ENCODE measurements around the gene PHF21A.
A peak's percentile ranks its signal among the peaks of the same experiment; 100 is the strongest.

Gene PHF21A

GRCh38 chr11:45886816-45887520, 234.3 kb downstream of the PHF21A start:
- no peak for TF ChIP-seq CTCF (conservative IDR thresholded peaks at IDR 0.05; ENCODE audit: low read depth, low read length)
- H3K4me3 ChIP-seq (ENCODE audit: low read depth, low read length) = no peak overlapping the region
- no peak for DNase-seq (ENCODE audit: low read depth)

GRCh38 chr11:45885921-45886721, 235.1 kb downstream of the PHF21A start:
- DNase-seq (ENCODE audit: low read depth) = no peak
- no peak for TF ChIP-seq CTCF (conservative IDR thresholded peaks at IDR 0.05; ENCODE audit: low read depth, low read length)
- peak overlapping the region; percentile 43 for H3K4me3 ChIP-seq (ENCODE audit: low read depth, low read length)

- H3K4me3 ChIP-seq (ENCODE audit: low read depth, low read length) = peak within 1 kb of the TSS; percentile 43
- peak; percentile 17 for DNase-seq (ENCODE audit: low read depth)
- no peak for TF ChIP-seq CTCF (conservative IDR thresholded peaks at IDR 0.05; ENCODE audit: low read depth, low read length)
Observed at GRCh38 chr11:45885274-45885920, 235.9 kb downstream of the PHF21A start, which contains the start of gene MAPK8IP1. MAPK8IP1 (plus strand) TSS chr11:45885651; CDS start chr11:45885821, 170 bp downstream.

DNA sequence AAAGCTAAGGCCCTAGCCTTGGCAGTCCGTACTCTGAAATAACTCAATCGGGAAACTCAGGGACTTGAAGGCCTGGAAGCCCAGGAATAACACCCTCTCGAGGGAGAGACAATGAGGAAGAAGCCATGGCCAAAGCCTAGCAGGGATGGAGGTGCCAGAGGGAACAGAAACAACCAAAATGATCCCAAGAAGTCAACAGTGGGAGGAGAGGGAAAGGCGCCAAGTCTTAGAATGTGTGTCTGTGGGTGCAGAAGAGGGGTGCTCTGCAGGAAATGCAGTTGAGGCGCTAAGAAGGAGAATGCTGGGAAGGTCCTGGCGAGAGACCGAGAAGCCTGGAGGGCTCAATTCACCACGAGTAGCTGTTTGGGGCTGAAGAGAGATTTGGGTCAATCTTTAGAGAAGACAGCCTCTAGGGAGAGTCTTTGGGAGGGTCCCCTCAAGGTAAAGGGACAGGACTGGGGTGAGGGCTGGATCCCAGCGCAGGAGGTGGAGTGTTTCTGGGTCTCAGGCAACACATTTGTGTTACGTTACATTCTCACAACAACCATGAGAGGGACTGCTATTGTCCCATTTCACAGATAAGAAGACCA, 236.6 kb downstream of the PHF21A start:
- H3K4me3 ChIP-seq (ENCODE audit: low read depth, low read length) = no peak overlapping the region
- no peak for DNase-seq (ENCODE audit: low read depth)
- no peak for TF ChIP-seq CTCF (conservative IDR thresholded peaks at IDR 0.05; ENCODE audit: low read depth, low read length)

Data from choroid plexus epithelial cell (primary cell).